G401.6 (cell line): ENCODE data around the gene EBF3.

Source experiments
- FAIRE-seq: peaks from 2 replicates; lab custom pipeline; 2012; peaks lifted over from hg19 to GRCh38; lab: Jason Lieb, UNC

Gene EBF3

GRCh38 chr10:129793996-129794395, 170.1 kb downstream of the EBF3 start:
- no peak for FAIRE-seq

DNA sequence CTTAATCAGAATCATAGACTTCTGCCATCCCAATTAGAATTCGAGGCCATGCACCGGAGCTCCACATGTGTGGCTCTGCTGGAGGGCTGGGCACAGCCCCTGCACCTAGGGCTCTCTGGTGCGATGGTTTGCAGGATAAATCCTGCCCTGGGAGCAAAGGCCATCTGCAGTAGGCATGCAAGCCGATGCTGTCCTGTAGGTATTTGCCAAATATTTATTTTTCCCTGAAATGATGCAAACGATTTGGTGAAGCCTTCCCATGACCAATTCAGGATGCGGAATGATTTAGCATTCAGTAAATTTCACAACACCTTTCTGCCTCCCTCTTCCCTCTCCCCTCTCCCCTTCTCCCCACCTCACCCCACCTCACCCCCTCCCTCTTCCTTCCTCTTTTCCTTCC, 170.6 kb downstream of the EBF3 start:
- no peak for FAIRE-seq

DNA sequence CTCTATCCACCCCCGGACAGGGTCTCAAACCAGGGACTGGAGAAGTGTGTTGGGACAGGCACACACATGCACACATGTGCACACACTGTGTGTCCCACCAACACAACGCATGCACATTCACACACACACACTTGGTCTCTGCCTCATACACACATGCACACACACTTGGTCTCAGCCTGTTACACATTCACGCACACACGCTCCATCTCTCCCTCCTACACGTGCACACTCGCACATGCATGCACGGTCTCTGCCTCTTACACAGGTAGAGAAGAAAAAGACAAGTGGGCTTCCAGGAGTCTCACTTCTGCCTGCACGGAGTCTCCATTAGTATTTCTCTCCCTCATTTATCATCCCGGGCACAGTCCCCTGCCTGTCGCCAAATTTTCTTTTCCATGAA, 171.2 kb downstream of the EBF3 start:
- no peak for FAIRE-seq

GRCh38 chr10:129792141-129792540, 171.9 kb downstream of the EBF3 start:
- FAIRE-seq: no peak

GRCh38 chr10:129790715-129791446, 173.2 kb downstream of the EBF3 start:
- FAIRE-seq: no peak

DNA sequence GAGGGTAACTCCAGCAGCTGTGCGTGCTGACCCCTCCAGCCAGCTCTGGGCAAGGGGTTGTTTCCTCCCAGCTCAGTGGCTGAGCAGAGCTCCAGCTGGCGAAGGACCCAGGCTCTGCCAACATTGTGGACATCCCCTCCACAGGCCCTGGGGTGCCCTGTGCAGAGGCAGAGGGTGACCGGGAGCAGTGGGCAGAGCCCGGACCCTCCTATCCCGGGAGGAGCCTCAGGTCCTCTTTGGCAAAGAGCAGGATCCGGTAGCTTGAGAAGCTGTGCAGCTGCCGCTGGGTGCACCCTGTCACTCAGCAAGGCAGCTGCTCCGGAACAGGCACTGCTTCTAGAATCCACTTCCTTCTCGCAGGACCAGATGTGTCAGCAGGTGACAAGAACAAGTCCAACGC, 175.9 kb downstream of the EBF3 start:
- FAIRE-seq: no peak

DNA sequence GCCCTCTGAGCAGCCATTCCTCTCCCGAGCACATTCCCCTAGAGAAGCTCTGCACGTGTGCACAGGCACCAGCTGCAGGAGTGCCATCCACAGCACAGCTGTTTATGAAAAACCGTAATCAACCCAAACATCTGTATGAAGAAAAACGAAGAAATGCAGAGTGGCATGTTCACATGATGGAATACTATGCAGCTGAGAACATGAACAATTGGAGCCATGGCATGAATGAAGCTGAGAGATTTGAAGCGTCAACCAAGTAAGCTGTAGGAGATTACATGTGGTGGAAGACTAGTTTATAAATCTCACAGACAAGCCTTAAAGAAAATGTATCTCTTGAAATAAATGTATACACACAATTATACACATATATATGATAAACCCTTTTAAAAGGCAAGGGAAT, 176.5 kb downstream of the EBF3 start:
- no peak for FAIRE-seq

DNA sequence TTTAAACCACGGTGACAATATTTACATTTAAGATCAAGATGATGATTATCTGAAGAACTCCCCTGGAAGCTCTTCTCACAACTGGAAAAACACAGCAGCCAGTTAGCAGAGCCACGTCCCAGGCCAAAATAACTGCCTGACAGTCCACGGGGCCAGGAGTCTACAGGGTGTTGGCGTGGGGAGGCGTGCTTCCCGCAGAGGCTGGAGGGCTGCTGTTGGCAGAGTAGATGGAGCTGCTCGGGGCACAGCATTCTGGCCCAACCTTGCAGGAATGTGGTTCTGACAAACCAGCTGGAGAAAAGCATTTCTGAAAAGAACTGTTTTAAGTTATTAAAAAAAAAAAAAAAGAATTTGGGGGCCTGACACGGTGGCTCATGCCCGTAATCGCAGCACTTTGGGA, 177.9 kb downstream of the EBF3 start:
- FAIRE-seq: no peak

DNA sequence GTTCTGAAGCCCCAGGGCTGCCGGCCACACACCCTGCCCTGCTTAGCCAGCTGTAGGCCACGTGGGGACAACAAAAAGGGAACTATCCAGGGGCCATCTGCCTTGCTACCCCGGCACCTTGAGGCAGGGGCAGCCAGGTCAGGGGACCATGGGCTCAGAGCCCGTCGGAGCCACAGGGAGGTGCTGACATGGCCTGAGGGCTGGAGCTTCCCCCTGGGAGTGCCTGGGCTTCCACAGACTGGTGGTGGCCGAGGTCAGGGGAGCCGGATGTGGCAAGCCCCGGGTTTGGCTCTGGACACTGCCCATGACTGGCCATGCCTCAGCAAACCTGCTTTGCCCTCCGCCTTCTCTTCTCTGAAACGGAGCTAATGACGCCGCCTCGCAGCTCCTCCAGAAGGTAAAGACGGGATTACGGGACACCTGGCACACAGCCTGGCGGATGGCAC, 178.5 kb downstream of the EBF3 start:
- FAIRE-seq: no peak
